ENCODE results near the gene ZNF132.
A peak's percentile ranks its signal among the peaks of the same experiment; 100 is the strongest.
"Not testable (repeated sequence)": the region's sequence is repeated elsewhere in the genome, so short reads cannot be mapped to it uniquely, and the experiment has no call there.

The ZNF132 gene

DNA sequence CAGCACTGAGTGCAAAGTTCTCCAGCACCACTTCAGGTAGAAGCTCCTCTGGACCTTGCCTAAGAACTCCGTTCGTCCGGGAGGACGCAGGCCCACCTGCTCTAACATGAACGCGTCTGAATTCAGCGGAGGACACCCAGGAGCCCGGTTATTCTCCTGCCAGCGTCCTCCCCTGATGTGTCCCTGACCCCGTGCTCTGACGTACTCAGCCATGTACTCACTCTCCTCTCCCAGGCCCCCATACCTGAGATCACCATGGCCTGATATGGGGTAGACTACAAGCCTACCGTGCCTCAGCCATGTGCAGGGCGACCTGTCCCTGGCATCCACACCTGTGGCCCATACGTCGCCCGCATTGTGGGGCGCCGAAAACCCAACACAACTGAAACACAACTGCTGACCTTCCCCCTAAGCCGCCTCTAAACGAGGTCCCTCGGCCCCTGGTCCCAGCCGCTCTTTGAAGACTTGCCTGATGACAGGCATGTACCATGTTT is 32.2 kb downstream of the ZNF132 start:
- DNase-seq (ENCODE audit: low spot score): no peak
- H3K4me3 Mint-ChIP-seq: peak overlapping the region; percentile 95
- no peaks in the 10 kb centered on the region for H3K9me3 Mint-ChIP-seq
- H3K27me3 Mint-ChIP-seq (ENCODE audit: low read depth): no peaks in the 10 kb centered on the region
- peaks cover 3% of the 10 kb centered on the region for H3K36me3 Mint-ChIP-seq (ENCODE audit: low read depth)
- peaks cover 21% of the 10 kb centered on the region for H3K4me1 Mint-ChIP-seq (ENCODE audit: low read depth)
- H3K27ac Mint-ChIP-seq: peak overlapping the region; percentile 65

DNA sequence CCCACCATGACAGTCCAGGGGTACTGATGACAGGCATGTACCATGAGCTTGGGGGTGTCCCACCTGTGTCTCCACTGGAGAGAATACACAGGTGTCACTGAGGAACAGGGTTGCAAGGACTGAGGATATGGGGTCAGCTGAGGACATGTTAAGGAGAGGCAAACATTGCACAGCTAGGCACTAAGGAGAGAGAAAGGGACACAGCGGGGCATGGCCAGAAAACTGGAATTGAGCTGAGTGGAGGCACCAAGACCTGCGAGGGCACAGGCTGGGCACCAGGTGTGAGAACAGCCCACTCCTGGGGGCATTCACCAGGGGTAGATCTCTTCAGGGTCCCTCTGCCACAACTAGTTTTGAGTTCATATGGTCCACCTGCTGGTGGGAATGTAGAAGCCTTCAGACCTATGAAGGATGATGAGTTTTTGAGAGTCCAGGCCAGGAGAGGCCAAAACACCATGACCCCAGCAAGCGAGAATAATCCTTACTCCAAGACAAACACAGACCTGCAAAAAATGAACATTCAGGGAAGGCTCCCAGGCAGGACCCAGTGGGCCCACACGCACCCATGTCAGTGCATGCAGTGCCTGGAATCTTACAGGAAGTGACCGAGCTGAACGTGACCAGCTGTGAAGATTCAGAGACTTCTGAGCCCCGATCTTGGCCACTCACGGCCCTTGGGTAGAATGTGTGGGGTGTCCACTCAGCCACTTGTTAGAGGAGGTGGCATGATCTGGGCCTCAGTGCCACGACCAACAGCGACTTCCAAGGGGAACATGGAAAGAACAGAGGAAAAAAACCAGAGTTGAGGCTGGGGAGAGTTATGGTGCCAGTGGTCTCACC is 32.9 kb downstream of the ZNF132 start:
- no peak for DNase-seq (ENCODE audit: low spot score)
- peak overlapping the region; percentile 95 for H3K4me3 Mint-ChIP-seq
- no peaks in the 10 kb centered on the region for H3K9me3 Mint-ChIP-seq
- H3K27ac Mint-ChIP-seq: peak overlapping the region; percentile 80
- H3K27me3 Mint-ChIP-seq (ENCODE audit: low read depth): no peaks in the 10 kb centered on the region
- peaks cover 23% of the 10 kb centered on the region for H3K4me1 Mint-ChIP-seq (ENCODE audit: low read depth)
- H3K36me3 Mint-ChIP-seq (ENCODE audit: low read depth): peaks cover 2% of the 10 kb centered on the region

DNA sequence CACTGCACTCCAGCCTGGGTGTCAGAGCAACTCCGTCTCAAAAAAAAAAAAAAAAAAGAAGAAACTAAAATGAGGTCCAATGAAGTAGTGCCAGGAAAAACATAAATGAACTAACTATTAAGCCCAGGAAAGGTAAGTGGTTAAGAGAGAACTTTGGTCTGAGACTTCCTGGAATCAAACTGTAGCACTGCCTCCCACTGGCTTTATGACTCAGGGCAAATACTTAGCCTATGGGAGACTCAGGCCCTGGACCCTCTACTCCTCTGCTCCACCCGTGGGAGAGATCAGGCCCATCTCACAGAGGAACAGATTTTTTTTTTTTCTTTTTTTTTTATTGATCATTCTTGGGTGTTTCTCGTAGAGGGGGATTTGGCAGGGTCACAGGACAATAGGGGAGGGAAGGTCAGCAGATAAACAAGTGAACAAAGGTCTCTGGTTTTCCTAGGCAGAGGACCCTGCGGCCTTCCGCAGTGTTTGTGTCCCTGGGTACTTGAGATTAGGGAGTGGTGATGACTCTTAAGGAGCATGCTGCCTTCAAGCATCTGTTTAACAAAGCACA is 36.0 kb downstream of the ZNF132 start:
- not testable (repeated sequence) for DNase-seq (ENCODE audit: low spot score); H3K9me3 Mint-ChIP-seq; H3K27ac Mint-ChIP-seq

DNA sequence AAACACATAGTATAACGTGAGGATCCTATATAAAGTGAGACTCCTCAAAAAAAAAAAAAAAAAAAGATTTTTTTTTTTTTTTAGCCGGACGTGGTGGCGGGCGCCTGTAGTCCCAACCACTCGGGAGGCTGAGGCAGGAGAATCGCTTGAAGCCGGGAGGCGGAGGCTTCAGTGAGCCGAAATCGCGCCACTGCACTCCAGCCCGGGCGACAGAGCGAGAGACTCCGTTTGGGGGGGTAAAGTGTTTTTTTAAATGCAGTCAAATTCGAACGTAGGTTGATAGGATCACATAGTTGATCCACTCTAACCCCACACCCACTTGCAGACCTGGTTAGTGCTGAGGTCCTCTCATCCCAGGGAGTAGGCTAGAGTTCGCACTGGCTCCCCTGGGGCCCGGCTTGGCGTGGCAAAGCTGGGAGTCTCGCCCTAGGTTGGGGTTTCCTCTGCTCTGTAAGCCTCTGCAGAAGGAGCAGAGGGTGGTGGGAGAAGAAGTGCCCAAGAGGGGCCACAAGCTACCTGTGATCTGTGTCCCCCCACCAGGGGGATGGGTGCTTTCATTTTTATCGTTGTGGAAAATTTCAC is 38.0 kb downstream of the ZNF132 start:
- DNase-seq (ENCODE audit: low spot score): no peak
- Mint-ChIP-seq H3K36me3 (ENCODE audit: low read depth) (no peaks in the 10 kb centered on the region), H3K9me3 (no peaks in the 10 kb centered on the region), H3K27me3 (ENCODE audit: low read depth) (no peaks in the 10 kb centered on the region), H3K4me1 (ENCODE audit: low read depth) (peaks cover 16% of the 10 kb centered on the region), H3K27ac (no peak overlapping the region), H3K4me3 (peak overlapping the region; percentile 88)

More for the DNA sequence above, 36.0 kb downstream of the ZNF132 start:
- not testable (repeated sequence) for H3K4me3 Mint-ChIP-seq; H3K36me3 Mint-ChIP-seq (ENCODE audit: low read depth); H3K27me3 Mint-ChIP-seq (ENCODE audit: low read depth)
- H3K4me1 Mint-ChIP-seq (ENCODE audit: low read depth): peaks cover 24% of the 10 kb centered on the region

DNA sequence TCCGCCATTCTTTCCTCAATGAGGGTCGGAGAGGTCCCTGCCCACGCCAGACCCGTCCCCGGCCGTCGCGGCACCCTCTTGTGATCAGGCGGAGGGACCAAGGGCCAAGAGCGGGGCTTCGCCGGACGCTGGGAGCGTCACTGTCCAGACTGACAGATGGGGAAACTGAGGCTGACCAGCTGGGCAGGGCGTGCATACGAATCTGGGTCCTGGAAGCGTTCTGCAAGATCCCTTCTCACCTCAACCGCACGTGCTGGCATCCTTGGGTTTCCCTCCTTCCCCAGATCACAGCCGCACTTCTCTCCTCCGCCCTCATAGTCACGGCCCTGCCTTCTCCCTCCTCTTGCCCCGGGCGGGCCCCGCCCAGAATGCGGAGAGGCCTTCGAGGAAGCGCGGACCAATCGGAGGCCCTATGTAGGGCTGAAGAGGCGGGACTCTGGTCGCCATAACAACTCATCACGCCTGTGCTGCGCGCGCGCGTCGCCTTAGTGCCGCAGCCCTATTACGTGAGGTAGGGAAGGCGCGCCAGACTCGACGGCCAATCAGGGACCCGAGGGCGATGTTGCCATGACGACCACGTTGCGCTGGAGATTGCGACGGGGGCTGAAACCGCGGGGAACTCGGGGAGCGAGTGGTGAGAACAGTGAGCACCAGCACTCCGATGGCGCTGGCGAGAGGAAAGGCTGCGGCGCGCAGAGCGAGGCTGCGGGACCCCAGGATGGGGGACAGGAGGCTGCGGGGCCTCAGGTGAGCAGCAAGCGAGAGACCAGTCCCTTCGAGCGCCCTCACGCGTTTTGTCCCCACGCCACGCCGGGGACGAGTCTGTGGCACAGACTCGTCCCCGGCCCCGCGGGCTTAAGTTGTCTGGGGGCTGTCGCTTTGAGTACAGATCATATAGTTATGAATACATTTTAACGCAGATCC is 38.8 kb downstream of the ZNF132 start:
- H3K4me3 Mint-ChIP-seq: peak overlapping the region; percentile 88
- H3K9me3 Mint-ChIP-seq: no peaks in the 10 kb centered on the region
- H3K27ac Mint-ChIP-seq: peak overlapping the region; percentile 92
- no peaks in the 10 kb centered on the region for H3K36me3 Mint-ChIP-seq (ENCODE audit: low read depth)
- DNase-seq (ENCODE audit: low spot score): peak; percentile 99
- peaks cover 13% of the 10 kb centered on the region for H3K4me1 Mint-ChIP-seq (ENCODE audit: low read depth)
- no peaks in the 10 kb centered on the region for H3K27me3 Mint-ChIP-seq (ENCODE audit: low read depth)

DNA sequence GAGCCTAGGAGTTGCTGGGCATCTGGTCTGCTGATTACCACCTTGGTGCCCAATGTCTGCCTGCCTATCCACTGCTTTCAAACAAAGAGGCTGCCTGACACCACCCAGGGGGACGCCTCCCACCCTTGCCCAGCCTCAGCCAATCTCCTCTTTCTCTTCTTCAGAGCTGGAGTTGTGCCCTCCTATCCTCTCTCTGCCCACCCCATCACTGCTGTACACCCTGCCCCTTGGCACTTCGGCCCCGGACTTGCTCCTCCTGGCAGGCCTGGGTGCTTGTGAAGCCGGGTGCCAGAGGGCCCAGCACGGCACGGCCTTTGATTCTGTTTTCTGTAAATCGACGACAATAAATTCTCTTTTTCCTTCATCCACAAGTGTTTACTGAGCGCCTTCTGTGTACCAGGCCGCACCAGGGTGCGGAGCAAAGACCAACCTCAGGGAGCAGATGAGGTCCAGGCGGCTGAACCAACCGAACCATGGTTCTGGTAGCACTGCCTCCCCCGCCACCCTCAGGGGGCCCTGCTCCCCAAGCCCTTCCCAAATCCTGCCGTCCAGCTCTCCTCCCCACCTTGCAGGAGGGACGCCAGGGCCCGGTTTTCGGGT is 39.5 kb downstream of the ZNF132 start:
- Mint-ChIP-seq H3K9me3 (no peaks in the 10 kb centered on the region), H3K4me3 (peak overlapping the region; percentile 88), H3K4me1 (ENCODE audit: low read depth) (peaks cover 15% of the 10 kb centered on the region), H3K36me3 (ENCODE audit: low read depth) (peaks cover 3% of the 10 kb centered on the region), H3K27ac (peak overlapping the region; percentile 92), H3K27me3 (ENCODE audit: low read depth) (no peaks in the 10 kb centered on the region)
- no peak for DNase-seq (ENCODE audit: low spot score)

DNA sequence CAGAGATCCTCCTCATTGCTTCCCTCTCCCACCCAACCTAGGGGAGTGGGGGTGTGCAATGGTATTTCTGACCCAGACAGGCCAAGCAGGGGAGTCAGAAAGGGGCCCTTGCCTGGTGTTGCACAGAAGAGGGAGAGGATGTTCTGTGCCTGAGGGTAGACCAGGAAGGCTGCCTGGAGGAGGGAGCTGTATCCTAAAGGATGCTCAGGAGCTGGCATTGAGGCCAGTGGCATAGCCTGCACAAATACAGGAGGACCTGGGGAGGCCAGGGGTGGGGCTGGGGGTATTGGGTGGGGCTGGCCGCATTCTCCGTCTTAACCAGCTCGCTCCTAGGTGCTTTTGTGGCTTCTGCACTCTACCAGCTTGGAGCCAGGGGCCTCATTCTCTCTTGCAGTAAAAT is 40.0 kb downstream of the ZNF132 start:
- Mint-ChIP-seq H3K4me3 (peak overlapping the region; percentile 35), H3K27me3 (ENCODE audit: low read depth) (no peaks in the 10 kb centered on the region), H3K9me3 (no peaks in the 10 kb centered on the region), H3K4me1 (ENCODE audit: low read depth) (peaks cover 15% of the 10 kb centered on the region), H3K27ac (no peak overlapping the region), H3K36me3 (ENCODE audit: low read depth) (peaks cover 3% of the 10 kb centered on the region)
- DNase-seq (ENCODE audit: low spot score): no peak

DNA sequence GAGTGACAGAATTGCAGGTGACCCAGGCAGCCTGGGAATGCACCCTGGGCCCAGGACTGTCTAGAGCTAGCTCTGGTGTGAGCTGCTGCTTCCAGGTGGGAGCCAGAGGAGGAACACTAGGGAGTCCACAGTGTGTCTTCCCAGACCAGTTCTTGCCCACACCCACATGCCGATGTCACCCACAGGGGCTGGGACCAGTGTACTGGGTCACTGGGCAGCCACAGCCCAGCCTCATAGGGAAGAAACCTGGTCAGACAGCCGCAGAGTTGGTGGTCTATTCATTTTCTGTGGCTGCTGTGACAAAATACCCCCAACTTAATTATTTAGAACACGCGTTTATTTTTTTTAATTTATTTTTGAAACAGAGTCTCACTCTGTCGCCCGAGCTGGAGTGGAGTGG is 41.4 kb downstream of the ZNF132 start:
- Mint-ChIP-seq H3K4me1 (ENCODE audit: low read depth) (peaks cover 15% of the 10 kb centered on the region), H3K4me3 (no peak overlapping the region), H3K9me3 (no peaks in the 10 kb centered on the region), H3K27me3 (ENCODE audit: low read depth) (no peaks in the 10 kb centered on the region), H3K36me3 (ENCODE audit: low read depth) (peaks cover 17% of the 10 kb centered on the region), H3K27ac (no peak overlapping the region)
- no peak for DNase-seq (ENCODE audit: low spot score)

DNA sequence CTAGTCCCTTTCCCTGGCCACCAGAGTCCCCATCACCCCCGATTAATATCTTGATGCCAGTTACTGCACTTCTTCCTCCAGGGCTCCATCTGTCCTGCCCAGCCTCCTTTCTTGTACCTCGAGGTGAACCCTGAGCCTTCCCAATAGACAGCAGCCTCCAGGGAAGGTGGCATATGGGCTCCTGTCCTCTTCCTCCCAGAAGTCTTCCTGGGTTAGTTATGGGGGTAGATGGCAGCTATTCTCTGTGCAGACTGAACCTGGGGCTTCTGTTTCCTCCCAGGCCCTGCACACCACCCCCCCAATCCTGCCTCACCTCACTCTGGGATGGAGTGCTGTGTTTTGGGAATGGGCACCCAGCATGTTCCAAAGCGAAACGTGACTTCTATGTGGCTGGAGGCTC is 41.9 kb downstream of the ZNF132 start:
- Mint-ChIP-seq H3K4me3 (no peak overlapping the region), H3K36me3 (ENCODE audit: low read depth) (peaks cover 22% of the 10 kb centered on the region), H3K9me3 (no peaks in the 10 kb centered on the region), H3K4me1 (ENCODE audit: low read depth) (peaks cover 15% of the 10 kb centered on the region), H3K27me3 (ENCODE audit: low read depth) (no peaks in the 10 kb centered on the region), H3K27ac (no peak overlapping the region)
- DNase-seq (ENCODE audit: low spot score): no peak

DNA sequence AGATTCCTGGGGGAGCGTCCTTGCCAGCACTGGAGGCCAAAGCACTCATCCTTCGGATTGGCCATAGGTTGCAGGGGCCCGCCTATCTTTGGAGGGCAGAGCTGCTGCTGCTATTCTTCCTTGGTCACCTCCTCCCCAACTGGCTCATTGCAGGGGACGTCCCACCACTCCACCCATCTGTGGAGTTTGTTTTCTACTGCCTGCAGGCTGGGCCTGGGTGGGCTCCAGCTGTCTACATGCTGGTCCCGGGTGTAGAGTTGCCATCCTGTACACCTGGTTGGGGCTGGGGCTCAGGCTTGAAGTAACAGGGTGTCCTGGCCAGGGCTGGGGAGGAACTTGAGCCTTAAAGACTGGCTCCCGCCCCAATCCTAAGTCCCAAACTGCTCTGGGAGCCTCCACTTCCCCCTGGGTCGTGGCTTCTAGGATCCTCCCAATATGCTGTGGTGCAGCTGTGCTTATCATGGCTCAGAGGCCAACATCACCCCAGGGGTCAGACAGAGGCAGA is 42.4 kb downstream of the ZNF132 start:
- peaks cover 15% of the 10 kb centered on the region for H3K4me1 Mint-ChIP-seq (ENCODE audit: low read depth)
- H3K4me3 Mint-ChIP-seq: no peak overlapping the region
- H3K36me3 Mint-ChIP-seq (ENCODE audit: low read depth): peaks cover 27% of the 10 kb centered on the region
- no peaks in the 10 kb centered on the region for H3K27me3 Mint-ChIP-seq (ENCODE audit: low read depth)
- no peak for DNase-seq (ENCODE audit: low spot score)
- no peaks in the 10 kb centered on the region for H3K9me3 Mint-ChIP-seq
- no peak overlapping the region for H3K27ac Mint-ChIP-seq

DNA sequence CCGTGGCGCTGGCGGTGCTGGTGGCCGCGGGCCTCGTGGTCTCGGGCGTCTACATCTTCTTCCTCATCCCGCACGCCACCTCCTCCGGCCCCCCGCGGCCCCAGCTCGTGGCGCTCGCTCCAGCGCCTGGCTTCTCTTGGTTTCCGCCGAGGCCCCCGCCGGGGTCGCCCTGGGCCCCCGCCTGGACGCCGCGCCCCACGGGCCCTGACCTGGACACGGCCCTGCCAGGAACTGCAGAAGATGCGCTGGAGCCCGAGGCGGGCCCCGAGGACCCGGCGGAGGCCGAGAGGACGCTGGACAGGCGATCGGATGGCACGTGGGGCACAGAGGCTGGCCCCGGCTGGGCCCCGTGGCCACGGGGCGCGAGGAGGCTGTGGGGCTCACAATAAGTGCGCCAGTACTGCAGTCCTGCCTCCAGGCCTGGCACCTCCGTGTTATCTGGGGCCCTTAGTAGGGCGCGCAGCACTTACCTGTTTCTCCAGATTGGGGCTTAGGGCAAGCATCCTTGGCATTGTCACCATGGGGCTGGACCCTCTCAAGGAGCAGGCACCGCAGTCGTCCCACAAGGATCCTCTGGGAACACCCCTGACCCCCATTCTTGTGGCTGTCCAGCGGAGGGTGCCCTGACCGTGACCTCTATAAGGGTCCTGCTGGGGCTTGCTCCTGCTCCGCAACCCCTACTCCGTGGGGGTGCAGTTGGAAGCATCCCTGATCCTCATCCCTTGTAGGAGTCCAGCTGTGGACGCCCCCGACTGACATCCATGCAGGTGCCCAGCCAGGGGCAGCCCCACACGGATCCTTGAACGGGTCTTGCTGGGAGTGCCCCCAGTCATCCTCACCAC is 43.0 kb downstream of the ZNF132 start:
- no peak overlapping the region for H3K27ac Mint-ChIP-seq
- no peak overlapping the region for H3K4me3 Mint-ChIP-seq
- no peaks in the 10 kb centered on the region for H3K9me3 Mint-ChIP-seq
- H3K4me1 Mint-ChIP-seq (ENCODE audit: low read depth): peaks cover 12% of the 10 kb centered on the region
- no peak for DNase-seq (ENCODE audit: low spot score)
- H3K27me3 Mint-ChIP-seq (ENCODE audit: low read depth): no peaks in the 10 kb centered on the region
- peaks cover 30% of the 10 kb centered on the region for H3K36me3 Mint-ChIP-seq (ENCODE audit: low read depth)

DNA sequence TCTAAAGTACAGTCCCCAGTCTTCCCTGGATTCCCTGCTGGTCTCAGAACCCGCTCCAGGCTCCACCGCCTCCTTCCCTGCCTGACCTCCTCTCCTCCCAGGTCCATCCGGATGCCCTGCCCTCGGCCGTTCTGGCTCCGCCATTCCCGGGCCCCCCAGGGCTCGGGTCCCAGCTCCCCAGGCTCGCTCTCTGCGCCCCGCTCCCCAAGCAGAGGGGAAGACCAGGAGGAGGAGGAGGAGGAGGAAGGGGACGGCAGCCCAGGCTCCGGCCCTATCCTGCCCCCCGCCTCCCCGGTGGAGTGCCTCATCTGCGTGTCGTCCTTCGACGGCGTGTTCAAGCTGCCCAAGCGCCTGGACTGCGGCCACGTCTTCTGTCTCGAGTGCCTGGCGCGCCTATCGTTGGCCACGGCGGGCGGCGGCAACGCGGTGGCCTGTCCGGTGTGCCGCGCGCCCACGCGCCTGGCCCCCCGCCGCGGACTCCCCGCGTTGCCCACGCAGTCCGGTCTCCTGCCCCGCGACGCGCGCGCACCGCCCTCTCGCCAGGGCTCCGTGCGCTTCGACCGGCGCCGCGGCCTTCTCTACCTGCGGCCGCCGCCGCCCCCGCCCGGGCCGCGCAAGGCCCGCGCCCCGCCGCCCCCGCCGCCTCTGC is 43.9 kb downstream of the ZNF132 start:
- no peaks in the 10 kb centered on the region for H3K27me3 Mint-ChIP-seq (ENCODE audit: low read depth)
- no peak overlapping the region for H3K4me3 Mint-ChIP-seq
- no peaks in the 10 kb centered on the region for H3K9me3 Mint-ChIP-seq
- H3K4me1 Mint-ChIP-seq (ENCODE audit: low read depth): peaks cover 10% of the 10 kb centered on the region
- peaks cover 34% of the 10 kb centered on the region for H3K36me3 Mint-ChIP-seq (ENCODE audit: low read depth)
- H3K27ac Mint-ChIP-seq: no peak overlapping the region
- DNase-seq (ENCODE audit: low spot score): no peak

All from T-helper 2 cell treated with Interferon-gamma antibody and Interleukin-4, amounts not matched to agents 5 μg/mL and 100 μg/mL, for 36 hours (primary cell).